Epithelial cell of proximal tubule (primary cell): ENCODE measurements around the gene PRKX. TPM values are rescaled to one million over a fixed set of nuclear protein-coding genes. Genes with fewer than 3 reads are reported as not detected.
"Not testable (repeated sequence)": the region's sequence is repeated elsewhere in the genome, so short reads cannot be mapped to it uniquely, and the experiment has no call there.

Experiments
- DNase-seq: peaks from one replicate; pipeline ENCODE4 v3.0.0-alpha.2; 2011; ENCODE audit warnings: low read depth
- H3K4me3 ChIP-seq: 2 replicates; pipeline ENCODE4 v1.5.1; 2011; ENCODE audit warnings: low read depth, mild to moderate bottlenecking, low read length
- total RNA-seq: library from RNA; depleted of rRNA; stranded (reverse); fragments of >200 nt; gene quantifications from 2 replicates; pipeline ENCODE4 v1.2.3, GENCODE V29; 2015
- TF ChIP-seq, protein P1 (sequence below): conservative IDR thresholded peaks from 2 replicates; pipeline ENCODE4 v1.5.1; 2012; ENCODE audit warnings: low read depth, mild to moderate bottlenecking, low read length

The PRKX gene
- total RNA-seq, 1 donor from 2014 or later = 21.5 TPM

DNA sequence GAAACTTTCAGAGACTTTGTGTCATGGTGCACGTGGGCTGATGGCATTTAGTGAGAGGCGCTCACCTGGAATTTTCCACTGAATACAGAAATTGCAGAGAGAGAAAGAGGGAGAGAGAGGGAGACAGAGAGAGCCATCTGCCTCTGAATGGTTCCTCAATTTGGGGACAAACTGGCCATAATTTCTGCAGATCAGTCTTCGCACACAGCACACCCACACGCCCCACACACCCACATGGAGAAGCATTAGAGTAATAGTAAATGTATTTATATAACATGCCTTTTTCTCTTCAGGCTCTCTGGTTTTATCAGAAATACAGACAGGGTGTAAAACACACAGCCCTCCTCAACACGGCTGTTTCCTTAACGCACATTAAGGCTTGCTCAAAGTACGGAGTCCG lies 38.6 kb downstream of the PRKX start:
- H3K4me3 ChIP-seq = no peak overlapping the region
- TF ChIP-seq, protein P1, sequence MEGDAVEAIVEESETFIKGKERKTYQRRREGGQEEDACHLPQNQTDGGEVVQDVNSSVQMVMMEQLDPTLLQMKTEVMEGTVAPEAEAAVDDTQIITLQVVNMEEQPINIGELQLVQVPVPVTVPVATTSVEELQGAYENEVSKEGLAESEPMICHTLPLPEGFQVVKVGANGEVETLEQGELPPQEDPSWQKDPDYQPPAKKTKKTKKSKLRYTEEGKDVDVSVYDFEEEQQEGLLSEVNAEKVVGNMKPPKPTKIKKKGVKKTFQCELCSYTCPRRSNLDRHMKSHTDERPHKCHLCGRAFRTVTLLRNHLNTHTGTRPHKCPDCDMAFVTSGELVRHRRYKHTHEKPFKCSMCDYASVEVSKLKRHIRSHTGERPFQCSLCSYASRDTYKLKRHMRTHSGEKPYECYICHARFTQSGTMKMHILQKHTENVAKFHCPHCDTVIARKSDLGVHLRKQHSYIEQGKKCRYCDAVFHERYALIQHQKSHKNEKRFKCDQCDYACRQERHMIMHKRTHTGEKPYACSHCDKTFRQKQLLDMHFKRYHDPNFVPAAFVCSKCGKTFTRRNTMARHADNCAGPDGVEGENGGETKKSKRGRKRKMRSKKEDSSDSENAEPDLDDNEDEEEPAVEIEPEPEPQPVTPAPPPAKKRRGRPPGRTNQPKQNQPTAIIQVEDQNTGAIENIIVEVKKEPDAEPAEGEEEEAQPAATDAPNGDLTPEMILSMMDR = no peak
- no peak for DNase-seq

GRCh38 chrX:3669841-3670475 lies 43.5 kb downstream of the PRKX start:
- TF ChIP-seq, protein P1 = no peak
- H3K4me3 ChIP-seq = no peak overlapping the region
- no peak for DNase-seq

DNA sequence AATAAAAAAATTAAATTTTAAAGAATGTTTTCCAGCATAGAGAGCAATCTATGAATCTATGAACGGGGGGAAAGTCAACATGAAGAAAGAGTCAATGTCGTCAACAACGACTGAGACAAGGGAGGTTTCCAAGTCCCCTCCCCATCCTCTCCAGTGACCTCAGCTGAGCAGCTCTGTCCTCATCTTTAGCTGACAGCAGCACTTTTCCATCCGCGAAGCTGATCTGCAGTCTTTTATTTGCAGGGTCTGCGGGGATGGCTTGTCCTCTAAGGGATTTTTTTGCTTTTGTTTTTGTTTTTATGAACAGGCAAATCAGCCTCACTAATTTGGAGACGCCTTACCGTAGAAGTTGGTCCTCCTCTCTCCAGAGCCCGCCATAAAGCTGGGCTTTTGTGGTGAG lies 46.5 kb downstream of the PRKX start:
- TF ChIP-seq, protein P1 = no peak
- H3K4me3 ChIP-seq = no peak overlapping the region
- no peak for DNase-seq

GRCh38 chrX:3664921-3665320 lies 48.5 kb downstream of the PRKX start:
- no peak for DNase-seq
- H3K4me3 ChIP-seq = no peak overlapping the region
- TF ChIP-seq, protein P1 = no peak

DNA sequence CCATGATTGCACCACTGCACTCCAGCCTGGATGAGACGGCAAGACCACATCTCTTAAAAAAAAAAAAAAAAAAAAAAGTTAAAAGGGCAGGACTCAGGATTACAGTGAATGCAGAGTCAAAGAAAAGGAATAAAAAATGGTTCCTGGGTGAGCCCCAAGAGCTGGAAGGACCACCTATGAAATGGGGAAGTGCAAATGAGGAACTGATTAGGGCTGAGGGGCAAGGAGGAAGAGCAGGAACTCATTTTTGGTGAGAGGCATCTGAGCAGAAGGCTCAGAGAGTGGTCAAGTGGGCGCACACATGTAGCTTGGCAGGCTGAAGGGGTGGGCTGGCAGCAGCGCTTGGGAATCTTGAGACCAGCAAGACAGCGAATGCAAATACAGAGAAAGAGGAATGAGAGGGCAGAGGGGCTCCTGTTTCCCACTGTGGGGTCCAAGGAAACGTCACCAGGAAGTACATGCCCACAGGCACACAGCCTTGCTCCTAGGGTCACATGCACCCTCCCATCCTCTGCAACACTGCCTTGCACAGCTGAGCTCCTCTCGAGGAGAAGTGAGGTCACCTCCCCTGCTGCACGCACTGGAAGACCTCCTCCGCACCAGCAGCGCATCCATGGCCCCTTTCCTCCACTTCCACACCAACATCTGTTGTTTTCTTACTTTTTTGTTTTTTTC lies 49.7 kb downstream of the PRKX start:
- DNase-seq, H3K4me3 ChIP-seq: not testable (repeated sequence)

- no peak overlapping the region for H3K4me3 ChIP-seq
- no peak for DNase-seq
- TF ChIP-seq, protein P1 = no peak
Observed at GRCh38 chrX:3659761-3660160, 53.7 kb downstream of the PRKX start.

GRCh38 chrX:3655181-3655580 lies 58.3 kb downstream of the PRKX start:
- no peak for DNase-seq
- H3K4me3 ChIP-seq = no peak overlapping the region
- TF ChIP-seq, protein P1 = no peak
